Measurements from ENCODE around the gene SPATA12.

Gene SPATA12

GRCh38 chr3:57120040-57120439, 59.6 kb downstream of the SPATA12 start:
- DNase-seq, result no peak

DNA sequence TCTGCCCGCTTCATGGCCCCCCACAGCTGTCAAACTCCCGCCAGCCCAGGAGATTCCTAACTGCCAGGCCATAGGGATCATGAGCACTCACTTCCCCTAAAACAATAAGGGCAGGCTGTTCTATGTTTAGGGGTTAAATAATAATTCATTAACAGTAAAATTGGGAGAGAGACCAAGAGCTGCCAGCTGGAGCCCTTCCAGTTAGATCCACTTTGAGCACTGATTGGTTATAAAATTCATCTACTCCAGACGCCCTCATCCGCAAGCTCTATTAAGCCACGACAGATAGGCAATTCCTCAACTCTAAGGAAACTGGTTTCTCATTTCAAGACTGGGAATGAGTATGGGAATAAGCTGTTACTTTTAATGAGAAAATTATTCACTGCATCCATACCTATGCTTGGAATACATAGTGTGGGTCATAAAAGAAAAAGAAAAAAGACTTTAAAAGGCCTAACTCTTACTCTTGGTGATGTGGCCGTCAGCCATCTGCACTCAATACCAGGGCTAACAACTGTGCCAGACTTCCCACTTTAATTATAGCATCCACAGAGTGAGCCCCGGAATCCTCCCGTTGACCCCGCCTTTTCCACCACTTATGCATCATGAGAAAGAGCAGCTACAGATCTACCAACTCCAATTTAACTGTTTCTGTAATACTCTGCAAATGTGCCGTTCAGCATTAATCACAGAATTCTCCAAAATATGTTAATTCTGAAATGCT, 60.1 kb downstream of the SPATA12 start:
- DNase-seq, result no peak
